Keratinocyte (primary cell): ENCODE data around the gene FOXN1. TPM values are rescaled to one million over a fixed set of nuclear protein-coding genes. Genes with fewer than 3 reads are reported as not detected.

ENCODE experiments used
- DNase-seq: peaks from one replicate; pipeline ENCODE4 v3.0.0-alpha.2; 2011; ENCODE audit warnings: low read depth, missing footprints, low spot score
- FAIRE-seq: peaks from 2 replicates; lab custom pipeline; 2011; peaks lifted over from hg19 to GRCh38; lab: Jason Lieb, UNC
- H2AFZ ChIP-seq: 2 replicates; pipeline ENCODE4 v1.6.0; 2012; ENCODE audit warnings: low read length, control low read depth, inconsistent platforms; ENCODE audit not compliant: control insufficient read depth
- H3K27ac ChIP-seq: 2 replicates; pipeline ENCODE4 v1.5.1; 2011; ENCODE audit warnings: low read length; ENCODE audit not compliant: control insufficient read depth, insufficient read depth
- H3K27me3 ChIP-seq: 3 replicates; pipeline ENCODE4 v1.6.0; 2011; ENCODE audit warnings: low read length; ENCODE audit not compliant: control insufficient read depth, insufficient read depth; ENCODE audit errors: extremely low read depth
- H3K36me3 ChIP-seq, 2 experiments: 2 replicates in 1 of 2; 3 replicates in 1 of 2; pipeline ENCODE4 v1.5.1; 2011; ENCODE audit warnings: low read length in 2 of 2, mild to moderate bottlenecking in 1 of 2; ENCODE audit not compliant: control insufficient read depth in 2 of 2, insufficient read depth in 2 of 2; ENCODE audit errors: extremely low read depth in 1 of 2
- H3K4me1 ChIP-seq: 3 replicates; pipeline ENCODE4 v1.5.1; 2011; ENCODE audit warnings: low read length; ENCODE audit not compliant: control insufficient read depth, insufficient read depth; ENCODE audit errors: extremely low read depth
- H3K4me2 ChIP-seq: 3 replicates; pipeline ENCODE4 v1.6.0; 2011; ENCODE audit warnings: low read depth, low read length; ENCODE audit not compliant: control insufficient read depth, insufficient read depth; ENCODE audit errors: extremely low read depth
- H3K4me3 ChIP-seq, 3 experiments: fragments of 200-600 bp in 1 of 3; sonication (generic) in 1 of 3; 2 replicates in 2 of 3; 3 replicates in 1 of 3; pipeline ENCODE4 v1.5.1; 2011 to 2016; ENCODE audit warnings: low read length in 3 of 3, mild to moderate bottlenecking in 3 of 3, control low read depth in 2 of 3, inconsistent platforms in 1 of 3, low read depth in 1 of 3, mixed read lengths in 1 of 3, mixed run types in 1 of 3, moderate library complexity in 1 of 3; ENCODE audit not compliant: control insufficient read depth in 2 of 3, insufficient read depth in 2 of 3; ENCODE audit errors: extremely low read depth in 1 of 3
- H3K79me2 ChIP-seq: 2 replicates; pipeline ENCODE4 v1.6.0; 2012; ENCODE audit warnings: low read length; ENCODE audit not compliant: control insufficient read depth, insufficient read depth
- H3K9ac ChIP-seq: 3 replicates; pipeline ENCODE4 v1.6.0; 2011; ENCODE audit warnings: low read length; ENCODE audit not compliant: control insufficient read depth, insufficient read depth; ENCODE audit errors: extremely low read depth
- H3K9me1 ChIP-seq: 3 replicates; pipeline ENCODE4 v1.6.0; 2011; ENCODE audit warnings: low read length; ENCODE audit not compliant: control insufficient read depth, insufficient read depth; ENCODE audit errors: extremely low read depth
- H3K9me3 ChIP-seq: 2 replicates; pipeline ENCODE4 v1.5.1; 2012; ENCODE audit warnings: low read depth, low read length; ENCODE audit not compliant: control insufficient read depth
- H4K20me1 ChIP-seq: 3 replicates; pipeline ENCODE4 v1.6.0; 2011; ENCODE audit warnings: low read length; ENCODE audit not compliant: control insufficient read depth, insufficient read depth; ENCODE audit errors: extremely low read depth
- EZH2 ChIP-seq: IDR thresholded peaks from one replicate; pipeline ENCODE4 v1.6.1; 2012; ENCODE audit warnings: inconsistent platforms, mild to moderate bottlenecking, low read length, moderate library complexity
- dilution Hi-C: fragments of 300-500 bp; cut with MboI; formaldehyde crosslinking; loops from one replicate; pipeline ENCODE4 v1.7.0; 2020; ENCODE audit warnings: low sequenced_read_pairs; ENCODE audit not compliant: extremely low pct_ligation_motif_present
- polyA plus RNA-seq, 5 experiments: library from polyadenylated mRNA; depleted of rRNA in 3 of 5; stranded (reverse) in 3 of 5; stranded (forward) in 1 of 5; unstranded in 1 of 5; fragments of >200 nt; gene quantifications; 1 replicate in 1 of 5; 2 replicates in 3 of 5; 3 replicates in 1 of 5; pipeline versions ENCODE4 v1.2.1 to v1.2.3, GENCODE V29; 2011 to 2012; ENCODE audit warnings: missing spikeins in 2 of 5, low read depth in 1 of 5, low replicate concordance in 1 of 5
- TF ChIP-seq, protein P1 (sequence below), 3 experiments: IDR thresholded peaks in 1 of 3; conservative IDR thresholded peaks in 1 of 3; optimal IDR thresholded peaks in 1 of 3; 2 replicates in 2 of 3; 3 replicates in 1 of 3; pipeline versions ENCODE3 to v1.5.1; 2011; ENCODE audit warnings: low read length in 3 of 3, mild to moderate bottlenecking in 3 of 3, moderate library complexity in 2 of 3, control low read depth in 1 of 3, inconsistent platforms in 1 of 3; ENCODE audit not compliant: insufficient read depth in 2 of 3; ENCODE audit errors: extremely low read depth in 1 of 3

FOXN1 gene
- polyA plus RNA-seq, 1 donor (not counting 4 experiments of a cell fraction or from before 2014, with no cell fraction given) = 0.29 TPM

DNA sequence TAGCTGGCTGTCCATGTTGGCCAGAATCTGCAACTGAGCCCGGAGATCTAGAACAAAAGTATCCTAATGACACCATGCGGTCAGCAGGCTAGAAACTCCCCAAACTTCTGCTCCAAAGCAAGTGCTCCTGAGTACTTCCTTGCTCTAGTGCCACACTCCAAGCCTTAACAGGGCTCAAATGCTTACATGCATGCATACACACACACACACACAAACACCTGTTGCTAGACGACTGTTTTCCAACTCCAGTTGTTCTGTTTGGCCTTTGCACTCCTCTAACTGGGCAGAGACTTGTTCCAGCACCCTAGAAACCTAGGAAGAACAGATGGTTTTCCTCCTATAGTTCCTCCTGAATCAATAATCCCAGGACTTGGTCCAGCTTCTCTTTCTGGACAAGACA, 78.3 kb downstream of the FOXN1 start:
- no peaks in the 10 kb centered on the region for H4K20me1 ChIP-seq
- H3K27ac ChIP-seq = no peak overlapping the region
- DNase-seq = no peak
- no peak overlapping the region for H3K4me2 ChIP-seq
- dilution Hi-C loops = no loop called here
- FAIRE-seq = no peak
- H3K36me3 ChIP-seq = peaks cover 11 to 58% of the 10 kb centered on the region in 2 experiments
- H3K9ac ChIP-seq = no peak overlapping the region
- no peaks in the 10 kb centered on the region for H3K79me2 ChIP-seq
- TF ChIP-seq EZH2 = no peak
- TF ChIP-seq, protein P1, sequence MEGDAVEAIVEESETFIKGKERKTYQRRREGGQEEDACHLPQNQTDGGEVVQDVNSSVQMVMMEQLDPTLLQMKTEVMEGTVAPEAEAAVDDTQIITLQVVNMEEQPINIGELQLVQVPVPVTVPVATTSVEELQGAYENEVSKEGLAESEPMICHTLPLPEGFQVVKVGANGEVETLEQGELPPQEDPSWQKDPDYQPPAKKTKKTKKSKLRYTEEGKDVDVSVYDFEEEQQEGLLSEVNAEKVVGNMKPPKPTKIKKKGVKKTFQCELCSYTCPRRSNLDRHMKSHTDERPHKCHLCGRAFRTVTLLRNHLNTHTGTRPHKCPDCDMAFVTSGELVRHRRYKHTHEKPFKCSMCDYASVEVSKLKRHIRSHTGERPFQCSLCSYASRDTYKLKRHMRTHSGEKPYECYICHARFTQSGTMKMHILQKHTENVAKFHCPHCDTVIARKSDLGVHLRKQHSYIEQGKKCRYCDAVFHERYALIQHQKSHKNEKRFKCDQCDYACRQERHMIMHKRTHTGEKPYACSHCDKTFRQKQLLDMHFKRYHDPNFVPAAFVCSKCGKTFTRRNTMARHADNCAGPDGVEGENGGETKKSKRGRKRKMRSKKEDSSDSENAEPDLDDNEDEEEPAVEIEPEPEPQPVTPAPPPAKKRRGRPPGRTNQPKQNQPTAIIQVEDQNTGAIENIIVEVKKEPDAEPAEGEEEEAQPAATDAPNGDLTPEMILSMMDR (optimal IDR thresholded peaks at IDR 0.05 in 1 of 3, IDR thresholded peaks at IDR 0.05 in 1 of 3, conservative IDR thresholded peaks at IDR 0.05 in 1 of 3; ENCODE audit: extremely low read depth in 1 of 3, insufficient read depth in 2 of 3, low read length in 3 of 3) = no peak
- no peaks in the 10 kb centered on the region for H3K4me1 ChIP-seq
- H3K4me3 ChIP-seq = no peak overlapping the region
- no peaks in the 10 kb centered on the region for H3K27me3 ChIP-seq
- H3K9me1 ChIP-seq = no peaks in the 10 kb centered on the region
- H2AFZ ChIP-seq = no peak overlapping the region
- H3K9me3 ChIP-seq = no peaks in the 10 kb centered on the region

DNA sequence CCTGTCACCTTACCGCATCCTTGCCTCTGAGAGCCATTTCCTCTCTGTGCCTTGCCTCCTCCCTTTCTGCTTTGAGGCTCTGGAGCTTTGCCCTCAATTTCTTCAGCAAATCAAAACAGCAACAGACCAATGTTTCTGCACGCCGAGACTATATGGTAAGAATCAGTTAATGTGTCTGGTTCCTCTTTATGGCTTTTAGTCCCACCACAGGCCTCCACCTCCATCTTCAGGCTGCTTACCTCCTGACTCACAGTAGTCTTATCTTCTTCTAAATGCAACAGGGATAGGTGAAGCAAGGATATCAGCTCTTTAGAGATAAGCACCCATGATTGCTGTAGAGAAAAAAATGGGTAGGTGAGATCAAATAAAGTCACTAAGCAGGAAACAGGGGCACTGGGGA, 79.7 kb downstream of the FOXN1 start:
- dilution Hi-C loops = no loop called here
- no peak overlapping the region for H2AFZ ChIP-seq
- TF ChIP-seq, protein P1 (optimal IDR thresholded peaks at IDR 0.05 in 1 of 3, IDR thresholded peaks at IDR 0.05 in 1 of 3, conservative IDR thresholded peaks at IDR 0.05 in 1 of 3; ENCODE audit: extremely low read depth in 1 of 3, insufficient read depth in 2 of 3, low read length in 3 of 3) = no peak
- no peak for TF ChIP-seq EZH2
- H3K79me2 ChIP-seq = no peaks in the 10 kb centered on the region
- no peaks in the 10 kb centered on the region for H3K4me1 ChIP-seq
- no peak for DNase-seq
- H3K36me3 ChIP-seq = peaks cover 11 to 49% of the 10 kb centered on the region in 2 experiments
- no peak overlapping the region for H3K9ac ChIP-seq
- H3K27me3 ChIP-seq = no peaks in the 10 kb centered on the region
- no peaks in the 10 kb centered on the region for H3K9me3 ChIP-seq
- no peak overlapping the region for H3K4me2 ChIP-seq
- no peaks in the 10 kb centered on the region for H3K9me1 ChIP-seq
- H3K4me3 ChIP-seq = no peak overlapping the region
- H4K20me1 ChIP-seq = no peaks in the 10 kb centered on the region
- H3K27ac ChIP-seq = no peak overlapping the region
- no peak for FAIRE-seq

Other genes starting within 250 kb of the FOXN1 start
- 12.6 to 50.9 TPM (median 29.9 TPM) in 3 replicates for gene TMEM97, start 187.1 kb upstream of the FOXN1 start, polyA plus RNA-seq
- 19.9 to 28.7 TPM (median 27.1 TPM) in 3 replicates for gene IFT20, start 170.9 kb upstream of the FOXN1 start, polyA plus RNA-seq
- 63.1 to 84.6 TPM (median 82.0 TPM) in 3 replicates for gene TNFAIP1, start 170.6 kb upstream of the FOXN1 start, polyA plus RNA-seq
- 88.7 to 105 TPM (median 90.2 TPM) in 3 replicates for gene POLDIP2, start 148.8 kb upstream of the FOXN1 start, polyA plus RNA-seq
- not detected in 3 replicates for gene SEBOX, start 141.1 kb upstream of the FOXN1 start, polyA plus RNA-seq
- gene VTN, start 136.0 kb upstream of the FOXN1 start, polyA plus RNA-seq = 0.05 TPM in 1 of 3 replicates, not detected in the others
- 0.55 to 1.6 TPM (median 0.90 TPM) in 3 replicates for gene SARM1, start 134.7 kb upstream of the FOXN1 start, polyA plus RNA-seq
- gene SLC46A1, start 100.1 kb upstream of the FOXN1 start, polyA plus RNA-seq = 1.7 to 1.9 TPM (median 1.9 TPM) in 3 replicates
- gene SLC13A2, start 32.7 kb upstream of the FOXN1 start, polyA plus RNA-seq = not detected in 3 replicates
- gene UNC119, start 46.3 kb downstream of the FOXN1 start, polyA plus RNA-seq = 34.1 to 93.3 TPM (median 60.0 TPM) in 3 replicates
- gene PIGS, start 65.2 kb downstream of the FOXN1 start, polyA plus RNA-seq = 21.8 to 52.1 TPM (median 33.6 TPM) in 3 replicates
- 24.2 to 44.9 TPM (median 32.5 TPM) in 3 replicates for gene ALDOC, start 70.5 kb downstream of the FOXN1 start, polyA plus RNA-seq
- gene SPAG5, start 92.7 kb downstream of the FOXN1 start, polyA plus RNA-seq = 6.2 to 21.1 TPM (median 16.6 TPM) in 3 replicates
- gene RSKR, start 107.8 kb downstream of the FOXN1 start, polyA plus RNA-seq = 3.9 to 7.4 TPM (median 6.6 TPM) in 3 replicates
- 98.2 to 133 TPM (median 106 TPM) in 3 replicates for gene BLTP2, start 138.8 kb downstream of the FOXN1 start, polyA plus RNA-seq
- 61.5 to 86.8 TPM (median 68.0 TPM) in 3 replicates for gene SDF2, start 155.6 kb downstream of the FOXN1 start, polyA plus RNA-seq
- 27.3 to 33.1 TPM (median 32.1 TPM) in 3 replicates for gene SUPT6H, start 155.9 kb downstream of the FOXN1 start, polyA plus RNA-seq
- gene PROCA1, start 205.5 kb downstream of the FOXN1 start, polyA plus RNA-seq = 0.33 to 0.62 TPM (median 0.39 TPM) in 3 replicates
- 115 to 180 TPM (median 134 TPM) in 3 replicates for gene RAB34, start 211.5 kb downstream of the FOXN1 start, polyA plus RNA-seq
- 976 to 1,971 TPM (median 1,096 TPM) in 3 replicates for gene RPL23A, start 213.6 kb downstream of the FOXN1 start, polyA plus RNA-seq
- gene TLCD1, start 219.9 kb downstream of the FOXN1 start, polyA plus RNA-seq = 12.0 to 14.7 TPM (median 14.0 TPM) in 3 replicates
- gene NEK8, start 222.4 kb downstream of the FOXN1 start, polyA plus RNA-seq = 4.1 to 6.2 TPM (median 4.3 TPM) in 3 replicates
- gene TRAF4, start 237.7 kb downstream of the FOXN1 start, polyA plus RNA-seq = 57.3 to 69.4 TPM (median 60.5 TPM) in 3 replicates